IPS DF 6.9 (cell line): ENCODE data around the gene NSUN6.
"Not testable (repeated sequence)": the region's sequence is repeated elsewhere in the genome, so short reads cannot be mapped to it uniquely, and the experiment has no call there.

ENCODE experiments used
- DNase-seq: peaks from one replicate; pipeline ENCODE4 v3.0.0-alpha.2; 2013; ENCODE audit warnings: low read depth, low spot score
- H3K27ac ChIP-seq: one replicate; pipeline ENCODE4 v1.5.1; 2013; ENCODE audit warnings: low read length, control low read depth
- H3K27me3 ChIP-seq: 2 replicates; pipeline ENCODE4 v1.6.1; 2013; ENCODE audit warnings: mild to moderate bottlenecking, low read length; ENCODE audit not compliant: control insufficient read depth, insufficient read depth
- H3K36me3 ChIP-seq: 2 replicates; pipeline ENCODE4 v1.6.1; 2013; ENCODE audit warnings: low read length; ENCODE audit not compliant: control insufficient read depth, insufficient read depth
- H3K4me1 ChIP-seq: 2 replicates; pipeline ENCODE4 v1.6.1; 2013; ENCODE audit warnings: low read length; ENCODE audit not compliant: control insufficient read depth, insufficient read depth
- H3K4me3 ChIP-seq: 2 replicates; pipeline ENCODE4 v1.5.1; 2013; ENCODE audit warnings: mild to moderate bottlenecking, low read length
- H3K9me3 ChIP-seq: 2 replicates; pipeline ENCODE4 v1.6.1; 2013; ENCODE audit warnings: low read length, inconsistent platforms; ENCODE audit not compliant: control insufficient read depth, insufficient read depth
- WGBS: extraction: QIAGEN DNeasy Blood & Tissue Kit; methylation state at CpG from one replicate; pipeline ENCODE4 v1.1.7; 2013; ENCODE audit warnings: mixed read lengths, missing lambda C conversion rate; ENCODE audit not compliant: insufficient read length, insufficient coverage; 5-methylcytosine and 5-hydroxymethylcytosine counted together

The NSUN6 gene

DNA sequence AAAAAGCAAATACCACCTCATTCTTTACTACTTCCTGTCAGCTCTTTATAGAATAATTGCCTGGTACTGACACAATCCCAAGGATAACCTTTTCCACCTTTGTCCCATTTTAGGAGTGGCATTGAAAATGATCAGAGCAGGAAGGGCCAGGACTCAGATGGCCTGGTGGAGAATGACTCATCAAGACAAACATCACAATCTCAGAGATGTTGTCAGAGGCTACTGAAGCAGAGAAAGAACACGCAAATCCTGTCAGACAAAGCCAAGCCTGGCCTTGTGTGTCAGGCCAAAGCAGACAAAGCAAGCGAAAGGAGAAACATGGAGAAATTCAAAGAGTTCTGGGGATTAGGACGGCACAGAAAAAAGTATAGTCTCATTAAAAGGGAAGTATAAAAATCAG, 40.9 kb downstream of the NSUN6 start:
- Histone ChIP-seq H3K9me3 (no peaks in the 10 kb centered on the region), H3K27me3 (no peaks in the 10 kb centered on the region), H3K27ac (no peak overlapping the region), H3K4me1 (no peaks in the 10 kb centered on the region), H3K36me3 (no peaks in the 10 kb centered on the region; the same call in 1 of the 2 replicates), H3K4me3 (no peak overlapping the region)
- WGBS = no CpG with 5 or more reads among the region's 3 CpGs
- no peak for DNase-seq

DNA sequence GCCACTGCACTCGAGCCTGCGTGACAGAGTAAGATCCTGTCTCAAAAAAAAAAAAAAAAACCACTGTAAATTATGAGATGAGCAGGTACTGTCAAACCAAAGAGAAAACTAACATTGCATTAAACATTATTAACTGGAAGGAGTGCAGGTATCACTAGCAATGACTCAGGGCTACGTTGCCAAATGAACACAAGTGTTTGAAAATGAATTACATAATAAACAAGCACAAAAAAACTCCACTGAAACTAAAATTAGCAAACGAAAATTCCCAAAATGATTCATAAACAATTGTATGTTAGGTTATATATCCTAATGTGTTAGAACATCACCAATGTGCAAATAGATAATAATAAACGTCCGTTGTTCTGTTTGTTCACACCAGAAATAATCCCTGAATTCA, 42.8 kb downstream of the NSUN6 start:
- H3K4me3 ChIP-seq = no peak overlapping the region
- H3K27ac ChIP-seq = no peak overlapping the region
- no peaks in the 10 kb centered on the region for H3K4me1 ChIP-seq
- DNase-seq = no peak
- WGBS = no CpG with 5 or more reads among the region's 6 CpGs
- H3K36me3 ChIP-seq = no peaks in the 10 kb centered on the region
- no peaks in the 10 kb centered on the region for H3K9me3 ChIP-seq
- H3K27me3 ChIP-seq = no peaks in the 10 kb centered on the region

DNA sequence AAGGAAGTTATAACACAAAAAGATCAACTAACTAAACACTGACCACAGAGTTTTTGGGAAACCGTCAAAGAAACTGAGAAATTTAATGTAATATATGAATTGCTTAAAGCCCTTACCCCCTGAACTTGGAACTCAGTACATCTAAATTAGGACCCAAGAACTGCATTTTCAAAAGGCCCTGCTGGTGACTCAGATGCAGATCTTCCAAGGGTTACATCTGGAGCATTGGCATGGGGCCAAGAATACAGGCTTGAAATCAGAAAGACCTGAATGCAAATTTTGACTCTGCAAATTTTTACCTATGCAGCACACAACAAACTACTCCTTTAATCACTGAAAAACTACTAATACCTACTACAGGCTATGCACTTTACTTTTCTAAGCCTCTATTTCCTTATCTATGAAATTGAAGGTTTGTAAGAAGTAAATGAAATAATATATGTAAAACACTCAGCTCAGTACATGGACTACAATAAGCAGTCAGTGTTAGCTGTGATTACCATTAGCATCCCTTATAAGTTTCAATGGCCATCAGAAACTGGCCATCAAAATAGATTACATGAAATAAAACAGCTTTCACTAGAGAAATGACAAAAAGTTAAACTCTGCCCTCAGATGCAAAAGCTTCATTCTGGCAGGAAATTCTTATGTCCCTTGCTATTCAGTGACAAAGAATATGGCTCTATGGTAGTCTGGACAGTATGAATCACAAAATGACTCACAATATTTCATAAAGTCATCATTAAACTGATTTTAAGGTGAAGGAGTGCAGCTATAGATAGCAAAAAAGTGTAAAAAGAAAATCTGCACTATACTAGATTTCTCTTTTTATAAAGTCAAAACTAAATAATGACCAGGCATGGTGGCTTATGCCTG, 43.6 kb downstream of the NSUN6 start:
- Histone ChIP-seq H3K27me3 (no peaks in the 10 kb centered on the region), H3K27ac (no peak overlapping the region), H3K9me3 (no peaks in the 10 kb centered on the region), H3K4me3 (no peak overlapping the region), H3K4me1 (no peaks in the 10 kb centered on the region), H3K36me3 (no peaks in the 10 kb centered on the region)
- no CpG with 5 or more reads among the region's 1 CpG for WGBS
- no peak for DNase-seq

DNA sequence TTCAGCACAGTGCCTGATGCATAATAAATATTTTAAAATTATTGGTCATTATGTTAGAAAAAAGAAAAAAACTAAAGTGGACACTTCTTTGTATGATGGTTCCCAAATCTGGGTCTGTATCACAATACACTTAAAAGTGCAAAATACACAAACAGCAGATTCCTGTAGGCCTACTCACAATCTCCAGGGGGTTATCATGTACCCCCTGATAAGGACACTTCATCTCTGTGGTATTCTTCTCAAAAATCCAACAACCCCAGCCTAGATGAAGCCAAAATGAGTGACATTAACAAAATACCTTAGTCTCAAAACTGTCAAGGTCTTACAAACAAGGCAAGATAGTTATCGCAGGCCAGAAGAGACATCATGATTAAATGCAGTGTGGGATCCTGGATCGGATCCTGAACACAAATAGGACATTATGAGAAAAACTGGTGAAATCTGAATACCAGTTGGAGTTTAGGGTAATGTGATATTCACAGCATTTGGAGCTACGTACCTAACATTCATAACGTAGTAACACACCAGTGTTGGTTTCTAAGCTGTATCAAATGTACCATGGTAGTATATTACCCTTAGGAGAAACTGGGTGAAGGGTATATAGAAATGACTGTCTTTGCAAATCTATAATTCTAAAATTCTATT, 45.2 kb downstream of the NSUN6 start:
- no peak for DNase-seq
- WGBS = no CpG with 5 or more reads among the region's 4 CpGs
- Histone ChIP-seq H3K4me3 (no peak overlapping the region), H3K4me1 (no peaks in the 10 kb centered on the region), H3K27ac (no peak overlapping the region), H3K9me3 (no peaks in the 10 kb centered on the region), H3K36me3 (no peaks in the 10 kb centered on the region), H3K27me3 (no peaks in the 10 kb centered on the region)

DNA sequence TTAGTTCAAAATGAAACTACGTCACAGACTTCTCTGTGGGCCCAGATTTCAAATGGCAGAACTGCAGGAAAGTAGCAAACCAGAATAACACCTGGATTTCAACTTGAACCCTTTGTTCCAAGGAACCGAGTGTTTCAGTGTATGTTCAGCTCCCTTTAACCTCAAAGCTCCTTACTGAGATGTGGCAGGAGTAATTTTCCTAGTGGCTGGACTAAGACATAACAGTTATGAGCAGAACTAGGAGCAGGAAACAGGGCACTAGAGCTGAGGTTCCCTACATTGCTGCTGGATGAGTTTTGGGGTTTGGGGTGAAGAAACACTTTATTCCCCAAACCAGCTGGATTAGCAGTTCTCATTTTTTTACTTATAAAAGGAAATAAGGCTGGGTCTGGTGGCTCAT, 50.1 kb downstream of the NSUN6 start:
- H3K36me3 ChIP-seq = no peaks in the 10 kb centered on the region
- no peak for DNase-seq
- H3K4me3 ChIP-seq = no peak overlapping the region
- no peak overlapping the region for H3K27ac ChIP-seq
- WGBS = no CpG with 5 or more reads among the region's 2 CpGs
- no peaks in the 10 kb centered on the region for H3K27me3 ChIP-seq
- no peaks in the 10 kb centered on the region for H3K9me3 ChIP-seq
- no peaks in the 10 kb centered on the region for H3K4me1 ChIP-seq

DNA sequence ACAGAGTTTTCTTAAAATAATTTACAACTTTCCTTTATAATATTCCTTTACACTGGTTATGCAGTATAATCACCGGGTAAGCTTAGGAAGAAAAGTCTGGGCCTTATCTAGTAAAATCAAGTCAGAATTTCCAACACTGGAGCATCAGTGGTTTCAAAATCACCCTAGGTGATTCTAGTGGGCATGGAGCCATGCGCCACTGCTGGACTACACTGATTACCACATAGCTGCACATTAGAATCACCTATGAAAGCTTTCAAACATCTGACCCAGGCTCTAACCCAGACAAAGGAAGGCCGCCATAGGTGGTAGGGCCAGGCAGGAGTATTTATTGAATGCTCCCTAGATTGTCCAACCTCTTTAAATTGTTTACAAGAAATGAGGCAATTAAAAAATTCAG, 52.0 kb downstream of the NSUN6 start:
- no peaks in the 10 kb centered on the region for H3K4me1 ChIP-seq
- WGBS = no CpG with 5 or more reads among the region's 3 CpGs

DNA sequence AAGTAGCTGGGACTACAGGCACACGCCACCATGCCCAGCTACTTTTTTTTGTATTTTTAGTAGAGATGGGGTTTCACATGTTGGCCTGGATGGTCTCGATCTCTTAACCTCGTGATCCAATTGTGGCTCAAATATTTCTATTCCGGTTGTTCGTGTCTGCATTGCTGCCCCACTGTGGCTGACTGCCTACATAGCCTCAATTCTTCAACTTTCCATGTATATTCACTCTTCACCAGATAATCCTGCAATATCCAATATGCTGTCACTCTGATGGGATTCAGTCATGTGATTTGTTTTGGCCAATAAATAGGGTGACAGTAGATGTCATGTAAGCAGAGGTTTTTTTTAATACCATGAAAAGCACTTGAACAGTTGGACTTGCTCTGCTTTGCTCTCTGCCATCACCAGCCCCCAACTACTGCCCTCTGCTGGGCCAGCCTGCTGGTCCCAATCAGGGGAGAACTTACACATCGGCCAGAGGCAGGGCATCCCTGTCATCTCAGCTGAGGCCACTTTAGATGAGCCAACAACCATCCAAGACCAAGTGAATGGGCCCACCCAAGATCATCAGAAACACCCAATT, 56.7 kb downstream of the NSUN6 start:
- H3K9me3 ChIP-seq = no peaks in the 10 kb centered on the region
- no peaks in the 10 kb centered on the region; the same call in 1 of the 2 replicates for H3K36me3 ChIP-seq
- DNase-seq = peak; percentile 22
- H3K27ac ChIP-seq = no peak overlapping the region
- no peaks in the 10 kb centered on the region for H3K27me3 ChIP-seq
- no CpG with 5 or more reads among the region's 6 CpGs for WGBS
- H3K4me3 ChIP-seq = no peak overlapping the region
- H3K4me1 ChIP-seq = no peaks in the 10 kb centered on the region

More for the DNA sequence above, 52.0 kb downstream of the NSUN6 start:
- Histone ChIP-seq H3K36me3 (no peaks in the 10 kb centered on the region; the same call in 1 of the 2 replicates), H3K27me3 (no peaks in the 10 kb centered on the region), H3K4me3 (no peak overlapping the region), H3K9me3 (no peaks in the 10 kb centered on the region), H3K27ac (no peak overlapping the region)
- no peak for DNase-seq

DNA sequence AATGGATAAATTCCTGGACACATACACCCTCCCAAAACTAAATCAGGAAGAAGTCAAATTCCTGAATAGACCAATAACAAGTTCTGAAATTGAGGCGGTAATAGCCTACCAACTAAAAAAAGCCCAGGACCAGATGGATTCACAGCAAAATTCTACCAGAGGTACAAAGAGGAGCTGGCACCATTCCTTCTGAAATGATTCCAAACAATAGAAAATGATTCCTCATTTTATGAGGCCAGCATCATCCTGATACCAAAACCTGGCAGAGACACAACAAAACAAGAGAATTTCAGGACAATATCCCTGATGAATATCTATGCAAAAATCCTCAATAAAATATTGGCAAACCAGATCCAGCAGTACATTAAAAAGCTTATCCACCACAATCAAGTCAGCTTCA, 60.2 kb downstream of the NSUN6 start:
- DNase-seq, H3K9me3 ChIP-seq, H3K27me3 ChIP-seq, H3K4me1 ChIP-seq, H3K27ac ChIP-seq, H3K4me3 ChIP-seq, H3K36me3 ChIP-seq: not testable (repeated sequence)
- no CpG with 5 or more reads among the region's 1 CpG for WGBS

DNA sequence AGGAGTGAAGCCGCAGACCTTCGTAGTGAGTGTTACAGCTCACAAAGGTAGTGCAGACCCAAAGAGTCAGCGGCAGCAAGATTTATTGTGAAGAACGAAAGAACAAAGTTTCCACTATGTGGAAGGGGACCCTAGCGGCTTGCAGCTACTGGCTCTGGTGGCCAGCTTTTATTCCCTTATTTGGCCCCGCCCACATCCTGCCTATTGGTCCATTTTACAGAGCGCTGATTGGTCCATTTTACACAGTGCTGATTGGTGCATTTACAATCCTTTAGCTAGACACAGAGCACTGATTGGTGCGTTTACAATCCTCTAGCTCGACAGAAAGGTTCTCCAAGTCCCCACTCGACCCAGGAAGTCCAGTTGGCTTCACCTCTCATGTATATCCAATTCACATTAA, 64.8 kb downstream of the NSUN6 start:
- not testable (repeated sequence) for H3K27ac ChIP-seq, H3K36me3 ChIP-seq, H3K9me3 ChIP-seq, H3K27me3 ChIP-seq, H3K4me1 ChIP-seq, DNase-seq, H3K4me3 ChIP-seq
- no CpG with 5 or more reads among the region's 10 CpGs for WGBS

DNA sequence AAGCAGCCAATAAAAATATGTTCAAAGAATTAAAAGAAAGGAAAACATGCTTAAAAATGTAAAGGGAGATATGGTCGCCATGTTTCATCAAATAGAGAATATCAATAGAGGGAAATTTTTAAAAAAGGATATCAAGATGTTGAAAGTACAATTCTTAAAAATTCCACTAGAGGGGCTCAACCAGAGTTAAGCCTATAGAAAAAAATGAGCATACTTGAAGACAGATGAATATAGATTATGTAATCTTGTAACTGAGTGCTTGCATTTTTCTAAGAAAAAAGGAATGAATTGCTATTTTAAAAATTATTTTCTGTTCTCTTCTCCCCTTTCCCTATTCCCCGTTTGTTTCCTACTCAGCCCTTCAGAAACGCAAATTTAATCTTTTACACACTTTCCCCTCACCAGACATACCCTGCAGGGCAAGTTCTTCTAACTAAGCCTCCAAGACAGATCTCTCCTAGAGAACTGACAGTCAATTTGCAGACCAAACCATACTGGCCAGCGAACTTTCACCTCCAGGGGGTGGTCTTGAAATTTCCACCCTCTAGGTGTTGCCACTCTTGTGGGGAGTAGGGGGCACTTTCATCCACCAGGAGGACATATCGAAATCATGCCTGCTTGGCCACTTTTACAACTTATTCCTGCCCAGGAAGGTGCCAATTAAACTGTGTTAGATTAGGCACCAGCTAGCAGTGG, 67.7 kb downstream of the NSUN6 start:
- no CpG with 5 or more reads among the region's 5 CpGs for WGBS
- H3K9me3 ChIP-seq = no peaks in the 10 kb centered on the region
- DNase-seq = no peak
- H3K4me3 ChIP-seq = no peak overlapping the region
- H3K27ac ChIP-seq = no peak overlapping the region
- H3K27me3 ChIP-seq = no peaks in the 10 kb centered on the region
- H3K36me3 ChIP-seq = peaks cover 3% of the 10 kb centered on the region
- no peaks in the 10 kb centered on the region for H3K4me1 ChIP-seq
